ENCODE results near the gene SPG7.

Gene SPG7

GRCh38 chr16:89602952-89603590, 94.9 kb downstream of the SPG7 start:
- no peak for DNase-seq

GRCh38 chr16:89604764-89605163, 96.6 kb downstream of the SPG7 start:
- DNase-seq, result no peak

GRCh38 chr16:89605186-89605970, 97.2 kb downstream of the SPG7 start:
- no peak for DNase-seq

- no peak for DNase-seq
These were observed 97.8 kb downstream of the SPG7 start for GRCh38 chr16:89606006-89606405.

Measured in stimulated activated CD8-positive, alpha-beta memory T cell treated with anti-CD3 and anti-CD28 coated beads, Interleukin-4, amount 100 ng/mL, for 48 hours (primary cell).